SK-N-SH (cell line): Measurements from ENCODE around the gene TMEM117. TPM values are rescaled to one million over a fixed set of nuclear protein-coding genes. Genes with fewer than 3 reads are reported as not detected.

ENCODE experiments used
- CTCF ChIA-PET: fragments of 300-600, 350-600 bp; formaldehyde crosslinking; extraction: SDS; loops from one replicate; lab custom pipeline; 2021; lab: Yijun Ruan, JAX
- POLR2A ChIA-PET: fragments of 350-600 bp; sonication (Branson Sonifier 250); formaldehyde crosslinking; extraction: SDS; loops from one replicate; lab custom pipeline; 2020; ENCODE audit warnings: antibody characterized with exemption, inconsistent platforms; lab: Yijun Ruan, JAX
- DNase-seq: peaks from one replicate; pipeline ENCODE4 v3.0.0; 2012
- H2AFZ ChIP-seq: fragments of 200-600 bp; sonication (generic); 2 replicates; pipeline ENCODE4 v1.8.1; 2016; ENCODE audit warnings: antibody characterized with exemption, mild to moderate bottlenecking, low read depth
- H3F3A ChIP-seq: fragments of 200-600 bp; sonication (generic); replicated peaks from 2 replicates; pipeline ENCODE3; 2016; ENCODE audit warnings: antibody characterized with exemption, mild to moderate bottlenecking; ENCODE audit not compliant: insufficient read depth
- H3K27ac ChIP-seq, 2 experiments: fragments of 200-500 bp in 1 of 2; fragments of 200-600 bp in 1 of 2; sonication (Bioruptor generic) in 1 of 2; sonication (generic), shearing (Covaris generic) in 1 of 2; 2 replicates each; pipeline versions ENCODE4 v1.5.1 to v1.6.1; 2014 to 2016; ENCODE audit warnings: low read depth in 2 of 2, inconsistent platforms in 1 of 2, low read length in 1 of 2, mild to moderate bottlenecking in 1 of 2, mixed read lengths in 1 of 2
- H3K27me3 ChIP-seq: fragments of 200-600 bp; sonication (generic), shearing (Covaris generic); 2 replicates; pipeline ENCODE4 v1.6.1; 2016; ENCODE audit warnings: mixed run types; ENCODE audit not compliant: insufficient read depth
- H3K36me3 ChIP-seq, 2 experiments: fragments of 200-500 bp in 1 of 2; fragments of 200-600 bp in 1 of 2; sonication (Bioruptor generic) in 1 of 2; sonication (generic) in 1 of 2; replicated peaks in 1 of 2; 2 replicates each; pipeline versions ENCODE3 to v1.5.1; 2014 to 2016; ENCODE audit warnings: low read length in 1 of 2, mild to moderate bottlenecking in 1 of 2; ENCODE audit not compliant: insufficient read depth in 2 of 2, control insufficient read depth in 1 of 2
- H3K4me1 ChIP-seq, 2 experiments: fragments of 200-500 bp in 1 of 2; fragments of 200-600 bp in 1 of 2; sonication (Bioruptor generic) in 1 of 2; sonication (generic), shearing (Covaris generic) in 1 of 2; 2 replicates each; pipeline versions ENCODE4 v1.5.1 to v1.6.1; 2014 to 2016; ENCODE audit warnings: low read depth in 1 of 2, low read length in 1 of 2, mixed run types in 1 of 2; ENCODE audit not compliant: insufficient read depth in 2 of 2, control insufficient read depth in 1 of 2
- H3K4me2 ChIP-seq: fragments of 200-600 bp; sonication (generic), shearing (Covaris generic); 2 replicates; pipeline ENCODE4 v1.6.1; 2017; ENCODE audit warnings: mixed run types
- H3K4me3 ChIP-seq, 2 experiments: fragments of 200-500 bp in 1 of 2; fragments of 200-600 bp in 1 of 2; sonication (Bioruptor generic) in 1 of 2; sonication (generic), shearing (Covaris generic) in 1 of 2; 2 replicates each; pipeline versions ENCODE4 v1.5.1 to v1.8.1; 2014 to 2016; ENCODE audit warnings: low read depth in 2 of 2, inconsistent platforms in 1 of 2, low read length in 1 of 2, mild to moderate bottlenecking in 1 of 2, mixed read lengths in 1 of 2, moderate library complexity in 1 of 2
- H3K79me2 ChIP-seq: fragments of 200-600 bp; sonication (generic); 2 replicates; pipeline ENCODE4 v1.8.1; 2017; ENCODE audit warnings: mild to moderate bottlenecking; ENCODE audit not compliant: insufficient read depth
- H3K9ac ChIP-seq: fragments of 200-600 bp; sonication (generic); 2 replicates; pipeline ENCODE4 v1.6.1; 2017; ENCODE audit warnings: mixed run types
- H3K9me2 ChIP-seq: fragments of 200-600 bp; sonication (generic); 2 replicates; pipeline ENCODE4 v1.6.1; 2017; ENCODE audit warnings: mixed run types
- H3K9me3 ChIP-seq: fragments of 200-600 bp; sonication (generic); 2 replicates; pipeline ENCODE4 v1.6.1; 2017; ENCODE audit warnings: mixed run types, mild to moderate bottlenecking, moderate library complexity
- H4K20me1 ChIP-seq: fragments of 200-600 bp; sonication (generic); 2 replicates; pipeline ENCODE4 v1.6.1; 2017; ENCODE audit warnings: mild to moderate bottlenecking, mixed run types; ENCODE audit not compliant: insufficient read depth
- CTCF ChIP-seq: fragments of 200-600 bp; sonication (generic); IDR thresholded peaks from 2 replicates; pipeline ENCODE4 v1.6.1; 2017; ENCODE audit warnings: antibody characterized with exemption, mild to moderate bottlenecking, moderate library complexity
- ELF1 ChIP-seq: IDR thresholded peaks from 2 replicates; pipeline ENCODE4 v1.4.0; 2012
- FOXJ3 ChIP-seq: sonication (generic); formaldehyde crosslinking; IDR thresholded peaks from 2 replicates; pipeline ENCODE4 v1.5.1; 2020; ENCODE audit warnings: mild to moderate bottlenecking, missing genetic modification reagents
- FOXM1 ChIP-seq: IDR thresholded peaks from 2 replicates; pipeline ENCODE4 v1.4.0; 2012; ENCODE audit warnings: low read depth, mild to moderate bottlenecking
- GABPA ChIP-seq: IDR thresholded peaks from 2 replicates; pipeline ENCODE4 v1.4.0; 2012; ENCODE audit warnings: low read depth, mild to moderate bottlenecking
- GATA2 ChIP-seq: sonication (generic); formaldehyde crosslinking; IDR thresholded peaks from 2 replicates; pipeline ENCODE4 v1.5.0; 2020; ENCODE audit warnings: mild to moderate bottlenecking, missing genetic modification reagents
- MXI1 ChIP-seq: IDR thresholded peaks from 2 replicates; pipeline ENCODE4 v1.6.1; 2012; ENCODE audit warnings: mild to moderate bottlenecking, low read depth, low read length, improper control_type of control experiment
- NFIC ChIP-seq: IDR thresholded peaks from 2 replicates; pipeline ENCODE4 v1.4.0; 2012; ENCODE audit warnings: borderline replicate concordance
- NRF1 ChIP-seq: IDR thresholded peaks from 2 replicates; pipeline ENCODE4 v1.6.1; 2012; ENCODE audit warnings: low read depth, mild to moderate bottlenecking, low read length
- PBX3 ChIP-seq: IDR thresholded peaks from 2 replicates; pipeline ENCODE4; 2012
- RXRA ChIP-seq: IDR thresholded peaks from 2 replicates; pipeline ENCODE4 v1.4.0; 2012; ENCODE audit warnings: low read depth, mild to moderate bottlenecking, borderline replicate concordance
- SIN3A ChIP-seq: IDR thresholded peaks from 2 replicates; pipeline ENCODE4 v1.6.1; 2012; ENCODE audit warnings: low read depth, mild to moderate bottlenecking, low read length, moderate library complexity, borderline replicate concordance
- TAF1 ChIP-seq: IDR thresholded peaks from 2 replicates; pipeline ENCODE4 v1.6.1; 2012; ENCODE audit warnings: low read depth, mild to moderate bottlenecking, low read length, moderate library complexity, borderline replicate concordance
- TEAD4 ChIP-seq: IDR thresholded peaks from 2 replicates; pipeline ENCODE4 v1.4.0; 2012; ENCODE audit warnings: mild to moderate bottlenecking, borderline replicate concordance; ENCODE audit not compliant: insufficient read depth
- WGBS: methylation state at CpG from one replicate; pipeline ENCODE4 v1.1.6; 2017; ENCODE audit warnings: low lambda C conversion rate; 5-methylcytosine and 5-hydroxymethylcytosine counted together
- polyA plus RNA-seq, 3 experiments: library from polyadenylated mRNA; depleted of rRNA; stranded (reverse); fragments of >200 nt; gene quantifications; 2 replicates each; pipeline ENCODE4 v1.2.3, GENCODE V29; 2012

TMEM117 gene
- polyA plus RNA-seq, 1 of the 3 experiments (the other 2 are of a cell fraction): 0.81 TPM

GRCh38 chr12:44369998-44370397 is 534.1 kb downstream of the TMEM117 start (continued):
- TF ChIP-seq CTCF: no peak

- no peaks in the 10 kb centered on the region for H3K79me2 ChIP-seq
- no peak overlapping the region for H3K27ac ChIP-seq
- DNase-seq: no peak
- WGBS: 41% methylated on average over 3 of the region's 3 CpGs
- H3K27me3 ChIP-seq: no peaks in the 10 kb centered on the region
- no peak overlapping the region for H3K9ac ChIP-seq
- H3F3A ChIP-seq: no peaks in the 10 kb centered on the region
- H3K9me2 ChIP-seq: no peaks in the 10 kb centered on the region
- H3K36me3 ChIP-seq: no peaks in the 10 kb centered on the region
- no peaks in the 10 kb centered on the region for H3K9me3 ChIP-seq
- CTCF ChIA-PET: interaction anchor here (1.0 to 1.4 kb wide), 2 partner anchors 9 to 53 kb away, joined by 3 to 4 read pairs; no protein-coding TSS in a partner anchor
- H3K4me2 ChIP-seq: no peak overlapping the region
- TF ChIP-seq PBX3 (no peak), NRF1 (no peak), GABPA (no peak), SIN3A (no peak), CTCF (no peak)
- no peak overlapping the region for H2AFZ ChIP-seq
- peaks cover 7 to 10% of the 10 kb centered on the region in 2 experiments; a peak in 2 of 4 replicates for H3K4me1 ChIP-seq
- POLR2A ChIA-PET: no interaction called here
- H4K20me1 ChIP-seq: no peaks in the 10 kb centered on the region
- H3K4me3 ChIP-seq: no peak overlapping the region
Observed at GRCh38 chr12:44370982-44371381, 535.1 kb downstream of the TMEM117 start.

- H3F3A ChIP-seq: no peaks in the 10 kb centered on the region
- peak; percentile 7 for DNase-seq
- no peak overlapping the region for H3K9ac ChIP-seq
- H4K20me1 ChIP-seq: no peaks in the 10 kb centered on the region
- H3K4me2 ChIP-seq: no peak overlapping the region
- H3K9me3 ChIP-seq: no peaks in the 10 kb centered on the region
- no peak overlapping the region for H3K4me3 ChIP-seq
- H3K9me2 ChIP-seq: no peaks in the 10 kb centered on the region
- H3K79me2 ChIP-seq: no peaks in the 10 kb centered on the region
- H3K27me3 ChIP-seq: no peaks in the 10 kb centered on the region
- no peaks in the 10 kb centered on the region for H3K36me3 ChIP-seq
- ChIA-PET CTCF (interaction anchor here (1.4 kb wide), 1 partner anchor 55 kb away, joined by 4 read pairs; no protein-coding TSS in a partner anchor), POLR2A (no interaction called here)
- H3K4me1 ChIP-seq: peaks cover 7 to 10% of the 10 kb centered on the region in 2 experiments; a peak in 2 of 4 replicates
- H2AFZ ChIP-seq: no peak overlapping the region
- 11% methylated on average over 2 of the region's 2 CpGs for WGBS
- TF ChIP-seq TAF1 (no peak), TEAD4 (no peak), PBX3 (no peak), NFIC (no peak), ELF1 (no peak), MXI1 (no peak), FOXM1 (no peak), FOXJ3 (CRISPR knock-in tag) (no peak), CTCF (no peak), GATA2 (CRISPR knock-in tag) (no peak), RXRA (no peak)
- TF ChIP-seq, all 33 proteins: peak for 0
- no peak overlapping the region; a peak in 1 of 4 replicates for H3K27ac ChIP-seq
Observed at GRCh38 chr12:44372259-44372658, 536.4 kb downstream of the TMEM117 start.
